Peyer's patch (tissue), 4 donors: ENCODE results near the gene RRP12. TPM values are rescaled to one million over a fixed set of nuclear protein-coding genes. Genes with fewer than 3 reads are reported as not detected.
"Not testable (repeated sequence)": the region's sequence is repeated elsewhere in the genome, so short reads cannot be mapped to it uniquely, and the experiment has no call there.

Experiments used
- DNase-seq, 3 donors: peaks; one replicate each; pipeline ENCODE4 v3.0.0-alpha.2; 2017 to 2019
- H3K27ac ChIP-seq, 4 donors: fragments of 200-600 bp; sonication (generic); one replicate each; pipeline ENCODE4 v1.5.1; 2016 to 2019
- H3K27me3 ChIP-seq, 2 donors: fragments of 200-600 bp; sonication (generic); one replicate each; pipeline ENCODE4 v1.5.1; 2019
- H3K36me3 ChIP-seq, 3 donors: fragments of 200-600 bp; sonication (generic); one replicate each; pipeline ENCODE4 v1.5.1; 2016 to 2019
- H3K4me1 ChIP-seq, 4 donors: fragments of 200-600 bp; sonication (generic); one replicate each; pipeline ENCODE4 v1.5.1; 2016 to 2019
- H3K4me3 ChIP-seq, 4 donors: fragments of 200-600 bp; sonication (generic); 1 replicate in 3 of 4; 2 replicates in 1 of 4; pipeline ENCODE4 v1.5.1; 2016 to 2019; ENCODE audit warnings: mild to moderate bottlenecking in 1 of 4
- H3K9me3 ChIP-seq, 4 donors: fragments of 200-600 bp; sonication (generic); one replicate each; pipeline ENCODE4 v1.5.1; 2016 to 2019; ENCODE audit warnings: mild to moderate bottlenecking in 1 of 4
- CTCF ChIP-seq, 6 experiments: fragments of 450-650 bp in 4 of 6; fragments of 200-600 bp in 2 of 6; sonication (generic) in 1 of 6; IDR thresholded peaks; one replicate each; pipeline ENCODE4 v1.5.1; 2017 to 2019; ENCODE audit warnings: antibody characterized with exemption in 6 of 6, mild to moderate bottlenecking in 3 of 6, moderate library complexity in 1 of 6
- POLR2A ChIP-seq, 2 donors: fragments of 450-650 bp; IDR thresholded peaks; one replicate each; pipeline ENCODE4 v1.5.1; 2017; ENCODE audit warnings: antibody characterized with exemption in 2 of 2, mild to moderate bottlenecking in 2 of 2, moderate library complexity in 2 of 2
- total RNA-seq, 4 donors: library from RNA; depleted of rRNA; stranded (reverse); fragments of >200 nt; gene quantifications; one replicate each; pipeline ENCODE4 v1.1.0, GENCODE V29; 2016

The RRP12 gene
- total RNA-seq, 4 donors from 2014 or later, result 9.1 to 42.9 (median 22.5) TPM

- peak overlapping the region; percentile 60 to 82 (median 72) for H3K4me3 ChIP-seq
Observed at GRCh38 chr10:97427571-97428179, 26.5 kb upstream of the RRP12 start.

DNA sequence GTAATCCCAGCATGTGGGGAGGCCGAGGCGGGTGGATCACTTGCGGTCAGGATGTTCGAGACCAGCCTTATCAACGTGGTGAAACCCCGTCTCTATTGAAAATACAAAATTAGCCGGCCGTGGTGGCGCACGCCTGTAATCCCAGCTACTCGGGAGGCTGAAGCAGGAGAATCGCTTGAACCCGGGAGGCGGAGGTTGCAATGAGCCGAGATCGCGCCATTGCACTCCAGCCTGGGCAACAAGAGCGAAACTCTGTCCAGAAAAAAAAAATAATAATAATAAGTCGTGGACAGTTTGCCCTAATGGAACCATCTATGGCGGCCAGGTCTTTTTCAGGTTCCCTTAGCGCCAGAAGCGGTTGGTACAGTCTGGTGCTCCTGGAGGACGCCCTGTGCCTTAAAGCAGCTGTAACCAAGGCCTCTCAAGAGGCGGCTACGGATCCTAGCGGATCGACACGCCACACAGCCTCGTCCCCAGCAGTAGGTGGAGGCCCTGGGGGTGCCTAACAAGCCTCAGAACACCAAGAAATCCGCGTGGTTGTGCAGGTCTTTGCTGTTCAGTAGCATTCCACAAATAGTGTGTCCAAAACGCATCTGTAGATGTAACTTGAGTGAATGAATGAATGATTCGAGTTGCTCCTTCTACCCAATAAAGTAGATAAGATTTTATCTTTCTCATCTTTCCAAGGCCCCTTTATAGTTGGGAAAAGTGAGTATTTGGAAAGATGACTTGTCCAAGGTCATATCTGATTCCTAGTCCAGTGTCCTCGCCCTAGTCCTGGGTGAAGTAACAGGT, 25.8 kb upstream of the RRP12 start:
- H3K27me3 ChIP-seq, result no peaks in the 10 kb centered on the region
- H3K4me1 ChIP-seq, result peaks cover 0 to 19% (median 9%) of the 10 kb centered on the region in 4 donors
- DNase-seq, result no peak
- peak overlapping the region; percentile 60 to 82 (median 72) for H3K4me3 ChIP-seq
- TF ChIP-seq CTCF (IDR thresholded peaks at IDR 0.05) (no peak), POLR2A (IDR thresholded peaks at IDR 0.05) (no peak)
- H3K9me3 ChIP-seq, result no peaks in the 10 kb centered on the region
- peaks cover 0 to 27% (median 0%) of the 10 kb centered on the region in 3 donors for H3K36me3 ChIP-seq
- peak overlapping the region; percentile 81 to 88 (median 85) for H3K27ac ChIP-seq

More at GRCh38 chr10:97427571-97428179, 26.5 kb upstream of the RRP12 start:
- peak in 2 of 3 donors; percentile 82 to 86 for DNase-seq
- Histone ChIP-seq H3K9me3 (no peaks in the 10 kb centered on the region), H3K27me3 (no peaks in the 10 kb centered on the region), H3K36me3 (peaks cover 0 to 33% (median 0%) of the 10 kb centered on the region in 3 donors), H3K4me1 (peaks cover 0 to 19% (median 9%) of the 10 kb centered on the region in 4 donors), H3K27ac (peak overlapping the region; percentile 81 to 88 (median 85))
- TF ChIP-seq CTCF (IDR thresholded peaks at IDR 0.05) (no peak), POLR2A (IDR thresholded peaks at IDR 0.05) (peak in 1 of 2 donors; percentile 61)

GRCh38 chr10:97425964-97426775, 25.0 kb upstream of the RRP12 start, which contains the start of gene PGAM1:
PGAM1 (plus strand) TSS chr10:97426191; CDS start chr10:97426308, 117 bp downstream.
- H3K4me3 ChIP-seq, result peak within 1 kb of the TSS; percentile 60 to 82 (median 72)
- peak; percentile 90 to 97 (median 96) for DNase-seq

DNA sequence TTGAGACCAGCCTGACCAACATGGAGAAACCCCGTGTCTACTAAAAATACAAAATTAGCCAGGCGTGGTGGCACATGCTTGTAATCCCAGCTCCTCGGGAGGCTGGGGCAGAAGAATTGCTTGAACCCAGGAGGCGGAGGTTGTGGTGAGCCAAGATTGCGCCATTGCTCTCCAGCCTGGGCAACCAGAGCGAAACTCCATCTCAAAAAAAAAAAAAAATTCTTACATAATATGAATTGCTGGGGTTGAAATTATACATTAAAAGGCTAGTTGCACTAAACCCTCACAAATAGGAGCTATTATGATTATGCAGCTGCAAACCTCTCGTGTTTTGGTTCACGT, 22.6 kb upstream of the RRP12 start:
- H3K9me3 ChIP-seq, H3K27me3 ChIP-seq, H3K36me3 ChIP-seq, H3K4me3 ChIP-seq, H3K27ac ChIP-seq, DNase-seq: not testable (repeated sequence)
- peaks cover 0 to 24% (median 9%) of the 10 kb centered on the region in 4 donors for H3K4me1 ChIP-seq

More at GRCh38 chr10:97425964-97426775, 25.0 kb upstream of the RRP12 start, which contains the start of gene PGAM1:
- TF ChIP-seq CTCF (IDR thresholded peaks at IDR 0.05), result peak; percentile 57 to 84 (median 72)
- TF ChIP-seq POLR2A (IDR thresholded peaks at IDR 0.05), result peak; percentile 88 to 90
- Histone ChIP-seq H3K27ac (peak within 1 kb of the TSS; percentile 81 to 88 (median 85)), H3K9me3 (no peaks in the 10 kb centered on the region), H3K27me3 (no peaks in the 10 kb centered on the region), H3K4me1 (peaks cover 0 to 19% (median 9%) of the 10 kb centered on the region in 4 donors), H3K36me3 (peaks cover 0 to 19% (median 0%) of the 10 kb centered on the region in 3 donors)

DNA sequence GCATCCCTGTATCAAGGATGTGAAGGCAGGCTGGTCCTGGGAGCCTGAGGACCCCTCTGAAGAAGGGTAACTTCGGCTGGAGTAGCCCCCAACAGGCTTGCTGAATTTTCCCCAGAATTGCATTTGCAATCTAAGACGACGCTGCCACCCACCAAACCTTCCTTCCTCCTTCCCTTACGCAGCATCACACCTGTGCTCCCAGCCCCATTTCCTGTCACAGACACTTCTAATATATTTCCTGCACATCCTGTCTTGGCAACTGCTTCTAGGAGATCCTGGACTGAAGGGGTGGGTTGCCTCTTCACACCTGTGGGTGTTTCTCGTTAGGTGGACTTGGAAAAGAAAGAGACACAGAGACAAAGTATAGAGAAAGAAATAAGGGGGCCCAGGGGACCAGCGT, 15.4 kb upstream of the RRP12 start:
- Histone ChIP-seq H3K36me3 (no peaks in the 10 kb centered on the region), H3K27me3 (no peaks in the 10 kb centered on the region), H3K27ac (no peak overlapping the region), H3K9me3 (no peaks in the 10 kb centered on the region), H3K4me3 (no peak overlapping the region), H3K4me1 (peaks cover 0 to 11% (median 0%) of the 10 kb centered on the region in 4 donors)
- no peak for TF ChIP-seq CTCF (IDR thresholded peaks at IDR 0.05)
- no peak for DNase-seq
